CD14-positive monocyte (primary cell): ENCODE results near the gene TMEM132D. TPM values are rescaled to one million over a fixed set of nuclear protein-coding genes. Genes with fewer than 3 reads are reported as not detected.

Experiments
- DNase-seq, 3 donors: peaks; one replicate each; pipeline ENCODE4 v3.0.0-alpha.2; 2011 to 2022
- H2AFZ ChIP-seq: 2 replicates; pipeline ENCODE4 v1.6.0; 2012; ENCODE audit warnings: mild to moderate bottlenecking, low read depth, low read length, inconsistent platforms; ENCODE audit not compliant: insufficient read depth, poor library complexity, severe bottlenecking
- H3K27ac ChIP-seq, 2 donors: 1 replicate in 1 of 2; 2 replicates in 1 of 2; pipeline ENCODE4 v1.5.1; 2012 to 2013; ENCODE audit warnings: low read length in 2 of 2, control low read depth in 1 of 2, inconsistent platforms in 1 of 2, low read depth in 1 of 2, mild to moderate bottlenecking in 1 of 2
- H3K27me3 ChIP-seq, 2 donors: one replicate each; pipeline versions ENCODE4 v1.6.0 to v1.6.1; 2011 to 2013; ENCODE audit warnings: low read length in 2 of 2; ENCODE audit not compliant: control insufficient read depth in 2 of 2, insufficient read depth in 2 of 2
- H3K36me3 ChIP-seq, 2 donors: replicated peaks in 1 of 2; 1 replicate in 1 of 2; 2 replicates in 1 of 2; pipeline versions ENCODE4 v1.5.1 to v1.6.1; 2012 to 2013; ENCODE audit warnings: low read length in 2 of 2, control low read depth in 1 of 2, inconsistent platforms in 1 of 2, mild to moderate bottlenecking in 1 of 2; ENCODE audit not compliant: insufficient read depth in 2 of 2, control insufficient read depth in 1 of 2
- H3K4me1 ChIP-seq, 2 donors: 1 replicate in 1 of 2; 2 replicates in 1 of 2; pipeline versions ENCODE4 v1.5.1 to v1.6.1; 2012 to 2013; ENCODE audit warnings: low read length in 2 of 2, control low read depth in 1 of 2, inconsistent platforms in 1 of 2, mild to moderate bottlenecking in 1 of 2, moderate library complexity in 1 of 2; ENCODE audit not compliant: insufficient read depth in 2 of 2, control insufficient read depth in 1 of 2
- H3K4me2 ChIP-seq: replicated peaks from 2 replicates; pipeline ENCODE3; 2012; ENCODE audit warnings: low read length, moderate library complexity, mild to moderate bottlenecking; ENCODE audit not compliant: poor library complexity, severe bottlenecking; ENCODE audit errors: extremely low read depth
- H3K4me3 ChIP-seq, 3 experiments: fragments of 200-600 bp in 1 of 3; sonication (generic) in 1 of 3; replicated peaks in 1 of 3; 1 replicate in 2 of 3; 2 replicates in 1 of 3; pipeline ENCODE4 v1.5.1; 2011 to 2013; ENCODE audit warnings: low read length in 3 of 3, mild to moderate bottlenecking in 3 of 3, control low read depth in 2 of 3, low read depth in 2 of 3, inconsistent platforms in 1 of 3, moderate library complexity in 1 of 3
- H3K79me2 ChIP-seq: 2 replicates; pipeline ENCODE4 v1.6.0; 2012; ENCODE audit warnings: mild to moderate bottlenecking, control low read depth, inconsistent platforms, low read length, moderate library complexity; ENCODE audit not compliant: insufficient read depth
- H3K9ac ChIP-seq: 2 replicates; pipeline ENCODE4 v1.6.0; 2017; ENCODE audit warnings: low read length, mild to moderate bottlenecking; ENCODE audit not compliant: insufficient read depth, poor library complexity, severe bottlenecking
- H3K9me3 ChIP-seq, 2 donors: replicated peaks in 1 of 2; 1 replicate in 1 of 2; 2 replicates in 1 of 2; pipeline versions ENCODE4 v1.5.1 to v1.6.1; 2012 to 2013; ENCODE audit warnings: low read length in 2 of 2, control low read depth in 1 of 2; ENCODE audit not compliant: control insufficient read depth in 1 of 2, insufficient read depth in 1 of 2
- H4K20me1 ChIP-seq: 2 replicates; pipeline ENCODE4 v1.6.0; 2012; ENCODE audit warnings: mild to moderate bottlenecking, low read length, control low read depth, moderate library complexity; ENCODE audit not compliant: insufficient read depth
- H3K27ac Mint-ChIP-seq, 7 donors: one replicate each; pipeline ENCODE4 v1.8.0; 2020; ENCODE audit warnings: mild to moderate bottlenecking in 7 of 7, mixed read lengths in 7 of 7, moderate library complexity in 6 of 7, inconsistent platforms in 2 of 7
- H3K27me3 Mint-ChIP-seq, 3 donors: one replicate each; pipeline ENCODE4 v1.8.0; 2021 to 2022; ENCODE audit warnings: low read depth in 3 of 3, mild to moderate bottlenecking in 3 of 3, mixed read lengths in 3 of 3, moderate library complexity in 3 of 3, inconsistent platforms in 1 of 3
- H3K36me3 Mint-ChIP-seq, 2 donors: one replicate each; pipeline ENCODE4 v1.8.0; 2020; ENCODE audit warnings: mixed read lengths in 2 of 2, inconsistent platforms in 1 of 2, mild to moderate bottlenecking in 1 of 2
- H3K4me1 Mint-ChIP-seq: one replicate; pipeline ENCODE4 v1.8.0; 2020; ENCODE audit warnings: mild to moderate bottlenecking, mixed read lengths
- H3K4me3 Mint-ChIP-seq, 2 donors: one replicate each; pipeline ENCODE4 v1.8.0; 2020; ENCODE audit warnings: mild to moderate bottlenecking in 2 of 2, mixed read lengths in 2 of 2, moderate library complexity in 1 of 2
- H3K9me3 Mint-ChIP-seq, 7 donors: one replicate each; pipeline ENCODE4 v1.8.0; 2020 to 2022; ENCODE audit warnings: mixed read lengths in 7 of 7, mild to moderate bottlenecking in 6 of 7, moderate library complexity in 6 of 7, inconsistent platforms in 2 of 7
- WGBS: methylation state at CpG from one replicate; pipeline ENCODE4 v1.1.5; 2013; ENCODE audit warnings: missing lambda C conversion rate; ENCODE audit not compliant: insufficient coverage; 5-methylcytosine and 5-hydroxymethylcytosine counted together
- intact Hi-C, 2 donors: fragments of 100-400 bp; cut with micrococcal nuclease; formaldehyde crosslinking; loops; one replicate each; pipeline versions ENCODE4 v1.15.0 to v1.15.1; 2023
- polyA plus RNA-seq, 3 donors: library from polyadenylated mRNA; depleted of rRNA in 1 of 3; unstranded in 2 of 3; stranded (reverse) in 1 of 3; fragments of 300-500 nt in 2 of 3; fragments of >200 nt in 1 of 3; fragmentation: Illumina TruSeq in 2 of 3; gene quantifications; 1 replicate in 2 of 3; 2 replicates in 1 of 3; pipeline ENCODE4 v1.2.3, GENCODE V29; 2012 to 2021
- TF ChIP-seq, protein P1 (sequence below): fragments of 200-600 bp; IDR thresholded peaks from one replicate; pipeline ENCODE4 v1.8.0; 2022; ENCODE audit warnings: antibody characterized with exemption, mild to moderate bottlenecking

Gene TMEM132D
- polyA plus RNA-seq, 3 donors = 0.04 TPM; not detected in 2

DNA sequence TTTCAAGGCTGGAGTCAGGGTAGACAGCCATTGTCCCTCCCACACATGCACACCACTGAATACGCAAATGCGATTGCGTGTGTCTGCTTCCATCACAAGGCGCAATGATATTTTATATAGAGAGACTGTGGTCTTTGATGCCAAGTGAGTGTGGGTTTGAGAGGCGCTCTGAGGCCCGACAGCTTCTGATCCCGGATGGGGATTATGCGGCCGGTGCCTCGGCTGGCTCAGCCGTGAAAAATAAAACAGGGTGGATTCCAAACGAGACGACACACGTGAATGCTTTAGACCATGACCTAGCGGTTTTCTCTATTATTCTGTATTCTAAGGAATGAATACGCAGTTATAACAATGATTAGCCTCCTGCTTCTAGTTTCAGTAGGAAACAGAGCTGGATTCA, 72.5 kb downstream of the TMEM132D start:
- no peak overlapping the region for H3K27ac Mint-ChIP-seq
- H3K4me1 Mint-ChIP-seq = no peaks in the 10 kb centered on the region
- intact Hi-C loops = no loop called here
- H3K36me3 Mint-ChIP-seq = no peaks in the 10 kb centered on the region
- H3K4me3 Mint-ChIP-seq = no peak overlapping the region
- H3K9me3 Mint-ChIP-seq = peaks cover 0 to 8% (median 1%) of the 10 kb centered on the region in 7 donors
- Histone ChIP-seq H3K36me3 (no peaks in the 10 kb centered on the region), H3K9ac (no peak overlapping the region), H3K4me2 (no peak overlapping the region), H3K79me2 (no peaks in the 10 kb centered on the region), H3K27ac (no peak overlapping the region), H4K20me1 (no peaks in the 10 kb centered on the region), H3K4me3 (no peak overlapping the region), H3K9me3 (no peaks in the 10 kb centered on the region), H3K27me3 (no peaks in the 10 kb centered on the region), H3K4me1 (no peaks in the 10 kb centered on the region), H2AFZ (no peak overlapping the region)
- WGBS = 90% methylated on average over 10 of the region's 16 CpGs
- TF ChIP-seq, protein P1, sequence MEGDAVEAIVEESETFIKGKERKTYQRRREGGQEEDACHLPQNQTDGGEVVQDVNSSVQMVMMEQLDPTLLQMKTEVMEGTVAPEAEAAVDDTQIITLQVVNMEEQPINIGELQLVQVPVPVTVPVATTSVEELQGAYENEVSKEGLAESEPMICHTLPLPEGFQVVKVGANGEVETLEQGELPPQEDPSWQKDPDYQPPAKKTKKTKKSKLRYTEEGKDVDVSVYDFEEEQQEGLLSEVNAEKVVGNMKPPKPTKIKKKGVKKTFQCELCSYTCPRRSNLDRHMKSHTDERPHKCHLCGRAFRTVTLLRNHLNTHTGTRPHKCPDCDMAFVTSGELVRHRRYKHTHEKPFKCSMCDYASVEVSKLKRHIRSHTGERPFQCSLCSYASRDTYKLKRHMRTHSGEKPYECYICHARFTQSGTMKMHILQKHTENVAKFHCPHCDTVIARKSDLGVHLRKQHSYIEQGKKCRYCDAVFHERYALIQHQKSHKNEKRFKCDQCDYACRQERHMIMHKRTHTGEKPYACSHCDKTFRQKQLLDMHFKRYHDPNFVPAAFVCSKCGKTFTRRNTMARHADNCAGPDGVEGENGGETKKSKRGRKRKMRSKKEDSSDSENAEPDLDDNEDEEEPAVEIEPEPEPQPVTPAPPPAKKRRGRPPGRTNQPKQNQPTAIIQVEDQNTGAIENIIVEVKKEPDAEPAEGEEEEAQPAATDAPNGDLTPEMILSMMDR = no peak
- H3K27me3 Mint-ChIP-seq = peaks cover 0 to 2% (median 2%) of the 10 kb centered on the region in 3 donors
- no peak for DNase-seq

DNA sequence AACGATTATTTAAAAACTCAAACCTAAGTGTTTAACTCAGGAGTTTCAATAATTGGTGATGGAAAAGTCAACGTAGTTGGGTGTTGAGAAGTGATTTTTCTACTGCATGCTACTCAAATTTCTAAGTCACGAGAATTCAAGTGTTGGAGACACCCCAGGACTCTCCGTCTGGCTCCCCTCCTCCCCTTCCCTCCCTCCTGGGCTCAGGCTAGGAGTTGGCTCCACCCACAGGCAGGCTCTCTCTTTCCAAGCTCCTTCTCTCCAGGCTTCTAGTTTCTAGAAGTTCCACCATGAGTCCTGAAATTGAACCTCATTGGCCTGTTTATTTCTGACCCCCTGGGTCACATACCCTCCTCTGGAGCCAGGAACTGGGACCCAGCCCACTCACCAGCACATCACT, 73.0 kb downstream of the TMEM132D start:
- Histone ChIP-seq H3K27me3 (no peaks in the 10 kb centered on the region), H3K4me1 (no peaks in the 10 kb centered on the region), H4K20me1 (no peaks in the 10 kb centered on the region), H3K36me3 (no peaks in the 10 kb centered on the region), H3K4me2 (no peak overlapping the region), H3K4me3 (no peak overlapping the region), H3K9me3 (no peaks in the 10 kb centered on the region), H3K79me2 (no peaks in the 10 kb centered on the region), H3K9ac (no peak overlapping the region), H2AFZ (no peak overlapping the region), H3K27ac (no peak overlapping the region)
- Mint-ChIP-seq H3K36me3 (no peaks in the 10 kb centered on the region), H3K4me1 (no peaks in the 10 kb centered on the region), H3K27me3 (peaks cover 0 to 2% (median 2%) of the 10 kb centered on the region in 3 donors), H3K9me3 (peaks cover 0 to 8% (median 1%) of the 10 kb centered on the region in 7 donors), H3K4me3 (no peak overlapping the region), H3K27ac (no peak overlapping the region)
- intact Hi-C loops = no loop called here
- 83% methylated on average over 1 of the region's 4 CpGs for WGBS
- TF ChIP-seq, protein P1 = no peak
- DNase-seq = no peak
